HG02678 (cell line): Measurements from ENCODE around the gene REV3L.
"Not testable (repeated sequence)": the region's sequence is repeated elsewhere in the genome, so short reads cannot be mapped to it uniquely, and the experiment has no call there.

ENCODE experiments used
- ATAC-seq: cut with Tn5 transposase; IDR thresholded peaks from one replicate; pipeline ENCODE4 v1.9.1; 2021; ENCODE audit warnings: mild to moderate bottlenecking, moderate library complexity; ENCODE audit not compliant: unreplicated experiment

REV3L gene

DNA sequence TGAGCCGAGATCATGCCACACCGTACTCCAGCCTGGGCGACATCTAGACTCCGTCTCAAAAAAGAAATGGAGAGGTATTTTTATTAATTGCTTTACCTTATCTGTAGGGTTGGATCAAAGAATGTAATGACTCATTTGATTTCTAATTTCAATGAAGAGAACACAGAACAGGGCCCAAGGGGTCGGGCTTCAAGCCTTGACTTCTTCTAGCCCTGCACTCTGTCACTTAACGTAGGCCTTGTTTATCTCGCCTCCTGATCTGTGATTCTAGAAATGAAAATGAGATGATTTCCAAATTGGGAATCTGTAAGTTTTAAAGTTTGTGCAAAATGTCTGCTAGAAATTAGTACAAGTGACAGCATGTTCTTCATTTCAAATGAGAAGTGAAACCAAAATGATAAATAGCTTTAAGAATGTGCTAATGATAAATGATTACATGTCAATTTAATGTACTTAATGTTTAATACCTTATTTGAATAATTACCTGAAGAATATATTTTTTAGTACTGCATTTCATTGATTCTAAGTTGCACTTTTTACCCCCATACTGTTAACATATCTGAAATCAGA lies 215.2 kb downstream of the REV3L start:
- no peak for ATAC-seq

DNA sequence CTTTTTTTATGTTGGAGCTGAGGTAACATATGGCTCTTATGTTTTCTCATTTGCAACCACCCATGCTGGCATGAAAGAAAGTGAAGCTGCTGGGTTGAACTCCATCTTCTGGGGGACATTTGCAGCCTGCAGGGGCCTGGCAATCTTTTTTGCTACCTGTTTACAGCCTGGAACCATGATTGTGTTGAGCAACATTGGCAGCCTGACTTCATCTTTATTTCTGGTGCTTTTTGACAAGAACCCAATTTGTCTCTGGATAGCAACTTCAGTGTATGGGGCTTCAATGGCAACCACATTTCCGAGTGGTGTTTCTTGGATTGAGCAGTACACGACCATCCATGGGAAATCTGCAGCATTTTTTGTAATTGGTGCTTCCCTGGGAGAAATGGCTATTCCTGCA lies 216.7 kb downstream of the REV3L start:
- ATAC-seq = no peak

DNA sequence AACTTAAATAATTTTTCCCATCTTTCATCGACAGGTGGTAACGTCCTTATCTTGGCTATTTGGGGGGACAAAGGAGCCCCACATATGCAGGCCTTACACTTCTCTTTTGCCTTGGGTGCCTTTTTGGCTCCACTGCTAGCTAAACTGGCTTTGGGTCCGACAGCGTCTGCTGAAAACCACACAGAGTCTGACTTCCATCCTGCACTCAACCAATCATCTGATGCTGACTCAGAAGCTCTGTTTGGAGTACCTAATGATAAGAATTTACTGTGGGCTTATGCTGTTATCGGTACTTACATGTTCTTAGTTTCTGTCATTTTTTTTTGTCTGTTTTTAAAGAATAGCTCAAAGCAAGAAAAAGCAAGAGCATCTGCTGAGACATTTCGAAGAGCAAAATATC lies 217.2 kb downstream of the REV3L start:
- no peak for ATAC-seq

DNA sequence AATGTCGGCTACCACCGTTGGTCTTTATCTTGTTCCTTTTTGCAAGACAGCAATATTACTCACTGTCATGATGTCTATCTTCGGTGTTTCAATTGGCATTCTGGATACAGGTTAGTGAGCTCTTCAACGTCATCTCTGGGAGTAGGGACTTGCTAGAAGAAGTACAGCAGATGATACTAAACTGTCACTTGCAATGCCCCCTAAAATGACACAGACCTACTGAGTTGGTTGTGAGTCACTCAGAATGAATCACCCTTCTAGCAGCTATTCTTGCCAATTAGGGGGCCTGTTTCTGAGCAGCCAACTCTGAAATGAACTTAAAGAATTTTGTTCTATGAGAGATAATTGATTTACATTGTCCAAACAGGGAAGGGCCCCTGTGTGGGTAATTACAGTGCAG lies 219.2 kb downstream of the REV3L start:
- ATAC-seq = no peak

DNA sequence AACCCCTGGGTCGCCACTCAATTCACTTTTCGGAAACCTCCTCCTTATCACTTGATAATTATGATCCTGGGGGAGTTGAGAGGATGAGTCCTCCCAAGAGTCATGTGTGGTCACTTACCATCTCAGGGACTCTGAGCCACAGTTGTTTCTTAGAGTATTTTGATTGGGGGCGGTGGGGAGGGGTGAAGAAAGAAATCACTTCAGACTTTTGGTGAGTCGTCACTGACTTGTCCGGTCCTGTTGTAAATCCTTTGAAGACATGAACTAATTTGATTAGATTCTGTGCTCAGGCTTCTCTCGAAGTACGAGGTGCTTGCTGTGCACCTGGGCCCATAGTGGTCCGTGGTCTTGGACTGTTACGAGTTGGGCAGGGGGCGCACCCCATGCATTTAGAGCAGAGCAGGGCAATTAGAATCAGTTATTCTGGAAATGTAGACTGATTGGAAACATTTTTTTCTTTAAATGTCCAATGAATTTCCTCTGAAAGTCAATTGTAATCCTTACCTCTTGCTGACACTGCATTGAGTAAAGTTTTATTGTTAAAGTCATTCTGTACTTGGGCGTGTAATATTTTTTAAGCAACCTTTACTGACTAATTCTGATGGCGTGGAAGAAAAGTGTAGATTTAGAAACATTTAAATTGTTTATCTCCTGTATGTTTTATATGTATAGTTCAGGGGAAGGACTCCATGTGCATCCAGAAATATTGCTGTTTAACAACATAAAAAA lies 222.3 kb downstream of the REV3L start:
- ATAC-seq = no peak

DNA sequence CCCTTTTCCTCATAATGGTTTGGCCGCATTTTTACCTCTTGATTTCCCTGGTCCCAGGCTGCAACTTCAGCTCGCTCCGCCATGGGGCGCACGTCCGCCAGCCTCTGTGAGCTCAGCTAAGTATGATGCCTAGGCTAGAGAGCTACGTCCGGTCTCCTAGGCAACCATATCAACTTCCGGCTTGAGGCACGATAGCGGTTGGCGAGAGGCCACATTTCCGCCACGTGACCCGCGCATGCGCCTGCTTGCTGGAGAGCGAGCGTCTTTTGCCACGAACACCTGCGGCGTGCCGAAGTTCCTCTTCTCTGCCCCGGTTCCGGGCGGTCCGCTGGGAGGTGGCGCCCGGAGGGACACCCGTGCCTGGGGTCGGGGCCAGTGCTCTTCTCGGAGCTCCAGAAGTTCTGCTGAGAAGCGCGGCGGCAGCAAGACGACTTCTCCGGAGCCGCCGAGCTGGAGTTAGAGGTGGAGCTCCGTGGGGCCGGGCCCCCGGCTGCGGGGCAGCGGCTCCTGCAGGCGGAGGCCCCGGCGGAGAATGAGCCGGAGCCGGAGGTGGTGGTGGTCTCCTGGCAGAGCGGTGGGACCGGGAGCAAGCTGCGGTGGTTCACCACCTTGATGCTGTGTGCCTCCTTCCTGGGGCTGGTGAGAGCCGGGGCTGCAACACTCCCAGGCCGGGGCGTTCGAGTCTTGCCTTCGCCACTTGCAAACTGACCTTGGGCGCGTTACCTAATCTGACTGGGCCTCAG lies 223.8 kb downstream of the REV3L start:
- ATAC-seq = peak; percentile 98

DNA sequence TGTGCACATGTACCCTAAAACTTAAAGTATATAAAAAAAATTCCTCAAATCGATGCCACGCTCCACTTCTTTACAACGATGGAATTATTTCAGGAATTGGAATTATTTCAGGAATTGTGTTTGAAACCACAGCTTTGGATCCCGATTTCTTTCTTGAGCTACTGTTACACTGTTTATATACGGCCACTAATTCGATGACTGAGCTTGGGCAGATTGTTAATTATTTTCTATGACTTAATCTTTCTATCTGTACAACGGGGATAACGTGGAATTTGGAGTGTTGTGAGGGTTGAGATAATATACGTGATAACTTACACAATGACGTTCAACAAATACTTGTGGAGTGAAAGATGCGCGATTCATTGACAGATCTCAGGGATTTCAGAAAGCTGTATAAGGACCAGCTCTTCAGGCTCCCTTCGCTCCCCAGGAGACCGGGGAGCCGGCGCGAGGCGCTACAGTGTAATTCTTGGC lies 224.4 kb downstream of the REV3L start:
- ATAC-seq = no peak

DNA sequence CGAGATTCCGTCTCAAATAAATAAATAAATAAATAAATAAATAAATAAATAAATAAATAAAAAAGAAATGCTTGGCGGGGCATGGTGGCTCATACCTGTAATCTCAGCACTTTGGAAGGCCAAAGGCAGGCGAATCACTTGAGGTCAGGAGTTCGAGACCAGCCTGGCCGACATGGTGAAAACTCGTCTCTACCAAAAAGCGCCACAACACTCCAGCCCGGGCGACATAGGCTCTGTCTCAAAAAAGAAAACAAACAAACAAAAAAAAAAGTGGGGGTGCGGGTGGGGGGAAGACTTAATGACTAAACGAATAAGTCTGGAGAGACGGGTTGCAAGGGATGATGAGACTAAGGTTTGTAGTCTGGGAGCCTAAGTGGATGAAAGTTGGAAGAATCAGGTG lies 225.0 kb downstream of the REV3L start:
- no peak for ATAC-seq

DNA sequence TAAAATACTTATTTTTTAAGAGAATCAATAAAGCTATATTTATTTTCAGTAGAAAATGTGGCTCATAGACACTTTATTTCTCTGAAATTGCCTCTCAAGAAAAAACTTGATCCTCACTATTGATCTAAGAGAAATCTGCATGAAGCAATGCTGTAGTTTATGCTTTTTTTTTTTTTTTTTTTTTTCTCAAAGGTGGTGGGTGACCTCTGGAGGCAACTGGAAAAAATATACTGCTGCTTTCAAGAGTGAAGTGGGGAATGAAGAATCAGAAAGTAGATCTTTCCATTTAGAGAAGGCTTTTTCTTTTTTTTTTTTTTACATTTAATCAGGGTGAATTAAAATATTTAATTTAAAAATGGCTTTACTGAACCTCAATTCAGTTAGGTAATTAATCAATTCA lies 226.4 kb downstream of the REV3L start:
- no peak for ATAC-seq

DNA sequence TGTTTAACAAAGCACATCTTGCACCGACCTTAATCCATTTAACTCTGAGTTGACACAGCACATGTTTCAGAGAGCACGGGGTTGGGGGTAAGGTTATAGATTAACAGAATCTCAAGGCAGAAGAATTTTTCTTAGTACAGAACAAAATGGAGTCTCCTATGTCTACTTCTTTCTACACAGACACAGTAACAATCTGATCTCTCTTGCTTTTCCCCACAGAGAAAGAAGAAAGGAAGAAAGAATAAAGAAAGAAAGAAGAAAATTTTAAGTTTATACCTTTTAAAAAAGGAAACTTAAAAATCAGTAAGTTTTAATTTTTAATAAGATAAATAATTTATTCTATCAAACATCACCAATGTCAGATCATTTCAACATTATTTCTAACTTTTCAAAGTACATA lies 227.2 kb downstream of the REV3L start:
- not testable (repeated sequence) for ATAC-seq

DNA sequence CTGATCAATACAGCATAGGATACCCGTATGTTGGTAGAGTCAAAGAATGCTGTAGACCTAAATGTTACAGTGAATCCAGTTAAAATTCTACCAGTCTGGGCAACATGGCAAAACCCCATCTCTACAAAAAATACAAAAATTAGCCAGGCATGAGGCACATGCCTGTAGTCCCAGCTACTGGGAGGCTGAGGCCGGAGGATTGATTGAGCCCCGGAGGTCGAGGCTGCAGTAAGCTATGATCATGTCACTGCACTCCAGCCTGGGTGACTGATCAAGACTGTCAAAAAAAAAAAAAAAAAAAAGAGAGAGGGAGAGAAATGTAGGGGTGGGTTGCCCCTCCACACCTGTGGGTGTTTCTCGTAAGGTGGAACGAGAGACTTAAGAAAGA lies 228.2 kb downstream of the REV3L start:
- no peak for ATAC-seq

DNA sequence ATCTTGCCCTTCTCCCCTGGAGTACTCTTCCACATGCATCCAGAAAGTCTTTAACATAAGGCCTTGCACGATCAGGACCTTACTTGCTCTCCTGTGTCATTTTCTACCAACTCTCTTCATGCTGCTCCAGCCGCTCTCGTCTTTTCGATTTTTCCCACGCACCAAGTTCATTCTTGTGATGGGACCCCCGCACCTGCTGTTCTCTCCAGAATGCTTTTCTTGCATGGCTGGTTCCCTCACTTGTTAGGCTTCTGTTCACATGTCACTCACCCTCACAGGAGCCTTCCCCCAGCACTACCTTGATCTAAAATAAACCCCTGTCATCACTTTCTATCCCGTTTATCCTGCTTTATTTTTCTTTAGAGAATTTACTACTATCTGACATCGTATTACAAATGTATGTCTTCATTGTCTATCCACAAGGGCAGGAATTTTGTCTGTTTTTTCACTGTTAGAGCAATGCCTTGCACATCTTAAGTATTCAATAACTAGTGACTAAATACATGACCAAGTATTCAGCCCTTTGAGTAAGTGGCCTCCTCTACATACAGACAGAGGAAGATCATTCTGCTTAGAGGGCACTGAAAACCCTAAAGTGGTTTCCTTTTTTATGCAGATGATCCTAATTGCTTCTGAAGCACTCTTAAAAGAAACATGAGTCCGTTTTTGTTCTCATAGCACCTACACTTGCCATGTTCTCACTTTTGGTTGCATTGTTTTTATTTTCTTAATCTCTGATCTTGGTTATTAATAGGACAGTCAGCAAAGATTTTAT lies 228.8 kb downstream of the REV3L start:
- ATAC-seq = no peak

DNA sequence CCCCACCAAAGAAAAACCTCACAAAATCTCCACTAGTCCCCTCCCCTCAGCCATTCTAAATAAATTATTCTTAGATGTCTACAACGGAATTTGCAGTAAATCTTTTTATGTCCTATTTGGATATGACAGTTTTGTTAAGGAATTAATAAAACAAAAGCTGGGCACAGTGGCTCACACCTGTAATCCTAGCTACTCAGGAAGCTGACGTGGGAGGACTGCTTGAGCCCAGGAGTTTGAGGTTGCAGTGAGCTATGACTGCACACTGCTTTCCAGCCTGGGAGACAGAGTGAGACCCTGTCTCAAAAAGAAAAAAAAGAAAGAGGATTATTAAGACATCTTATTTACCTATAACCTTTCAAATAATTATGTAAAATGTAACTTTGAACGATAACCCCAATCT lies 230.3 kb downstream of the REV3L start:
- ATAC-seq = no peak

DNA sequence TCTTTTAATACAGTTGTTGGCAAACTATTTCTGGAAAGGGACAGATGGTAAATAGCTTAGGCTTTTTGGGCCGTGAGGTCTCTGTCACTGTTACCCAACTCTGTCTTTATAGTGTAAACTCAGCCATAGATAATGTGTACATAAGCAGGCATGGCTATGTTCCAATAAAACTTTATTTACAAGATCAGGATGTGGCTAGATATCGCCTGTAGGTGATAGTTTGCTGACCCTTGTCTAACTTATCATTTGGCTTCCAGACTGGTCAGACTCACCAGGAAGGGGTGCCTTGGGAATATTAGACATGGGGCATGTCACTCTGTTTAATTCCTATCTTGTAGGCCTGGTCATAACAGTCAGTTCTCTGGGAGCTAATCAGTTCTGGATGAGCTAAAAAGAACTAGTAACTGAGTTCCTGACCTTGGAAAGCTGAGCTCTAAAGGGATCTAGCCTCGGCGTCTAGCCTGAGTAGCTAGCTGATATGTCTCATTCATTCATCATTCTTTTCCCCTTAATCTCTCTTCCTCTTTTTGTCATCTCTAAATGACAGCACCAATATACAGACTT lies 232.1 kb downstream of the REV3L start:
- no peak for ATAC-seq
